Measurements from ENCODE around the gene NSRP1. TPM values are rescaled to one million over a fixed set of nuclear protein-coding genes. Genes with fewer than 3 reads are reported as not detected.

The NSRP1 gene
- total and polyA plus RNA-seq, 2 of the 8 experiments (the other 6 are each of a cell fraction or from before 2014, with no cell fraction given) = 6.1 to 22.4 TPM

- H4K5ac ChIP-seq (ENCODE audit: insufficient read length, low read depth, low read length) = no peak overlapping the region
- no peak overlapping the region for H3K4ac ChIP-seq (replicated peaks; ENCODE audit: insufficient read length, low read depth, low read length)
- H3K14ac ChIP-seq (ENCODE audit: insufficient read length) = no peak overlapping the region
- H3K9me3 ChIP-seq (ENCODE audit: insufficient read depth in 2 of 2, low read depth in 1 of 2, low read length in 1 of 2) = no peaks in the 10 kb centered on the region
- H2BK15ac ChIP-seq (ENCODE audit: low read length) = no peak overlapping the region
- H2AK5ac ChIP-seq (ENCODE audit: low read depth, low read length) = no peak overlapping the region
- no peaks in the 10 kb centered on the region for H4K20me1 ChIP-seq (replicated peaks in 1 of 2; ENCODE audit: control insufficient read depth in 1 of 2, insufficient read depth in 2 of 2, low read length in 2 of 2)
- H2BK20ac ChIP-seq (ENCODE audit: low read length) = no peak overlapping the region
- H3K4me2 ChIP-seq (ENCODE audit: insufficient read depth in 1 of 2, low read depth in 2 of 2, low read length in 2 of 2) = no peak overlapping the region
- H3K4me1 ChIP-seq (replicated peaks in 1 of 4; ENCODE audit: control insufficient read depth in 3 of 4, insufficient read depth in 4 of 4, low read length in 3 of 4) = no peaks in the 10 kb centered on the region
- CTCF ChIA-PET (ENCODE audit: partially characterized antibody) = no interaction called here
- no peaks in the 10 kb centered on the region for H3K23me2 ChIP-seq (ENCODE audit: low read depth, low read length)
- no peak overlapping the region for H3K56ac ChIP-seq (replicated peaks; ENCODE audit: insufficient read length, low read depth, low read length)
- H3K27me3 ChIP-seq (replicated peaks in 1 of 4; ENCODE audit: control insufficient read depth in 3 of 4, extremely low read depth in 1 of 4, insufficient read depth in 3 of 4, low read length in 3 of 4) = no peaks in the 10 kb centered on the region
- POLR2A ChIA-PET (ENCODE audit: partially characterized antibody) = interaction anchor here (0.6 kb wide), 1 partner anchor 23 kb away, joined by 3 read pairs; no protein-coding TSS in a partner anchor
- 90% methylated on average over 5 of the region's 5 CpGs; no CpG with 5 or more reads in 1 of the 2 experiments for WGBS, 2 experiments (ENCODE audit: extremely low coverage in 1 of 2, insufficient coverage in 1 of 2, insufficient read length in 1 of 2, insufficient replicate concordance in 2 of 2, low coverage in 1 of 2, low lambda C conversion rate in 2 of 2, missing lambda C conversion rate in 1 of 2)
- no peak overlapping the region for H3K23ac ChIP-seq (ENCODE audit: insufficient read length)
- no peak overlapping the region for H3K4me3 ChIP-seq (ENCODE audit: extremely low read depth in 1 of 4, insufficient read depth in 2 of 4, low read depth in 3 of 4, low read length in 4 of 4)
- no peak for DNase-seq (ENCODE audit: low read depth in 1 of 2, low spot score in 2 of 2)
- H2AFZ ChIP-seq (ENCODE audit: low read length) = no peak overlapping the region
- FAIRE-seq = no peak
- no peak overlapping the region for H2BK12ac ChIP-seq (ENCODE audit: low read depth, low read length)
- H3K79me2 ChIP-seq (ENCODE audit: control insufficient read depth in 1 of 2, insufficient read depth in 2 of 2, low read length in 2 of 2) = no peaks in the 10 kb centered on the region
- H4K8ac ChIP-seq (ENCODE audit: extremely low read depth, insufficient read depth, low read length) = no peak overlapping the region
- no peak overlapping the region for H2BK5ac ChIP-seq (ENCODE audit: low read depth, low read length)
- H2BK120ac ChIP-seq (replicated peaks; ENCODE audit: low read depth, low read length) = no peak overlapping the region
- H3K9ac ChIP-seq (replicated peaks in 1 of 4; ENCODE audit: extremely low read depth in 1 of 4, low read depth in 3 of 4, low read length in 3 of 4) = no peak overlapping the region
- no peak overlapping the region for H3K27ac ChIP-seq (ENCODE audit: low read depth, low read length)
- H3K79me1 ChIP-seq (ENCODE audit: low read depth, low read length) = no peaks in the 10 kb centered on the region
- no peak overlapping the region for H3K18ac ChIP-seq (ENCODE audit: extremely low read depth, low read length)
- H3K36me3 ChIP-seq (ENCODE audit: control insufficient read depth in 2 of 4, insufficient read depth in 4 of 4, low read length in 3 of 4) = peaks cover 4 to 62% (median 18%) of the 10 kb centered on the region in 4 experiments; a peak in 7 of 8 replicates
- H4K91ac ChIP-seq (replicated peaks; ENCODE audit: insufficient read length, low read length) = no peak overlapping the region
- no peak for TF ChIP-seq EZH2 (IDR thresholded peaks at IDR 0.05; ENCODE audit: low read depth, low read length, severe bottlenecking)
Measured at GRCh38 chr17:30176855-30177254, 60.2 kb downstream of the NSRP1 start.
